Natural killer cell (primary cell): ENCODE measurements around the gene KCNK4. TPM values are rescaled to one million over a fixed set of nuclear protein-coding genes. Genes with fewer than 3 reads are reported as not detected.

Experiments used
- ATAC-seq, 3 donors: fragments of 150-1000 bp in 2 of 3; fragments of 200-7000 bp in 1 of 3; cut with Tn5 transposase; 1 replicate in 1 of 3; 2 replicates in 2 of 3; pipeline ENCODE4 v1.10.0; 2021; ENCODE audit warnings: mild to moderate bottlenecking in 2 of 3, moderate library complexity in 2 of 3
- DNase-seq, 2 donors: peaks; one replicate each; pipeline versions ENCODE4 v3.0.0 to v3.0.0-alpha.2; 2013 to 2021; ENCODE audit warnings: mixed read lengths in 1 of 2
- H3K27ac ChIP-seq: one replicate; pipeline ENCODE4 v1.5.1; 2013; ENCODE audit warnings: mild to moderate bottlenecking, low read length
- H3K27me3 ChIP-seq: one replicate; pipeline ENCODE4 v1.6.1; 2013; ENCODE audit warnings: low read length; ENCODE audit not compliant: control insufficient read depth, insufficient read depth
- H3K36me3 ChIP-seq: one replicate; pipeline ENCODE4 v1.6.1; 2013; ENCODE audit warnings: low read length; ENCODE audit not compliant: control insufficient read depth, insufficient read depth
- H3K4me1 ChIP-seq: one replicate; pipeline ENCODE4 v1.6.1; 2013; ENCODE audit warnings: low read length; ENCODE audit not compliant: control insufficient read depth, insufficient read depth
- H3K4me3 ChIP-seq: one replicate; pipeline ENCODE4 v1.5.1; 2013; ENCODE audit warnings: low read length
- H3K9me3 ChIP-seq: one replicate; pipeline ENCODE4 v1.6.1; 2013; ENCODE audit warnings: low read length; ENCODE audit not compliant: control insufficient read depth, insufficient read depth
- H3K27ac Mint-ChIP-seq, 2 donors: one replicate each; pipeline ENCODE4 v1.8.0; 2022; ENCODE audit warnings: mild to moderate bottlenecking in 2 of 2, mixed read lengths in 2 of 2, moderate library complexity in 1 of 2
- H3K27me3 Mint-ChIP-seq, 2 donors: one replicate each; pipeline ENCODE4 v1.8.0; 2022; ENCODE audit warnings: low read depth in 2 of 2, mixed read lengths in 2 of 2
- H3K36me3 Mint-ChIP-seq: one replicate; pipeline ENCODE4 v1.8.0; 2022; ENCODE audit warnings: mixed read lengths
- H3K4me1 Mint-ChIP-seq, 2 donors: one replicate each; pipeline ENCODE4 v1.8.0; 2022; ENCODE audit warnings: mixed read lengths in 2 of 2
- H3K4me3 Mint-ChIP-seq: one replicate; pipeline ENCODE4 v1.8.0; 2022; ENCODE audit warnings: mild to moderate bottlenecking, moderate library complexity, mixed read lengths
- H3K9me3 Mint-ChIP-seq, 2 donors: one replicate each; pipeline ENCODE4 v1.8.0; 2022; ENCODE audit warnings: mixed read lengths in 2 of 2
- CTCF ChIP-seq: fragments of 200-600 bp; IDR thresholded peaks from one replicate; pipeline ENCODE4 v1.8.0; 2022; ENCODE audit warnings: antibody characterized with exemption
- WGBS: methylation state at CpG from one replicate; pipeline ENCODE4 v1.1.7; 2013; ENCODE audit warnings: missing lambda C conversion rate; ENCODE audit not compliant: insufficient coverage; 5-methylcytosine and 5-hydroxymethylcytosine counted together
- intact Hi-C: fragments of 100-400 bp; cut with micrococcal nuclease; formaldehyde crosslinking; loops from one replicate; pipeline ENCODE4 v1.14.2; 2022
- total RNA-seq, 4 donors: library from RNA; stranded (reverse); fragments of 120-200 nt in 1 of 4; gene quantifications; one replicate each; pipeline versions ENCODE4 v1.2.3 to v1.2.4, GENCODE V29; 2013 to 2022

KCNK4 gene
- total RNA-seq, 3 donors from 2014 or later (not counting 1 experiment from before 2014, with no cell fraction given): 0.30 to 0.86 TPM; not detected in 1

DNA sequence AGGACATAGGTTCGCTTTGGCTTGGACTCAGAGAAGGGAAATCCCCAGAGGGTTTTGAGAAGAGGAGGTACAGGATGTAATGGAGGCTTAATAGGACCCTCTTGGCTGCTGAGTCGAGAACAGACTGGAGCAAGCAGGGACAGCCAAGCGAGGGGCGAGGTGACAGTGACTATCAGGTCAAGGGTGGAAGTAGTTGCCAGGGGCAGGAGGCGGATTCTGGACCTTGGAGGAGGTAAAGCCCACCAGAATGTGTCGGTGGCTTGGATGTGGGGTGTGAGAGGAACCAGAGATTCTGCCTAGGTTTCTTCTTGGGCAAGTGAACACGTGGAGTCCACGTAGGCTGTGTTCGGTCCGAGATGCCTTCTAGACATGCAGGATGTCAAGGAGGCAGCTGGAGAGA, 21.8 kb downstream of the KCNK4 start:
- Mint-ChIP-seq H3K27ac (peak overlapping the region; percentile 56 to 60), H3K27me3 (no peaks in the 10 kb centered on the region), H3K4me1 (peaks cover 26 to 27% of the 10 kb centered on the region in 2 donors), H3K9me3 (no peaks in the 10 kb centered on the region), H3K4me3 (peak overlapping the region; percentile 25), H3K36me3 (no peaks in the 10 kb centered on the region)
- no peak overlapping the region for H3K4me3 ChIP-seq
- DNase-seq (no peak), ATAC-seq (no peak)
- 96% methylated on average over 10 of the region's 10 CpGs for WGBS
- peaks cover 26% of the 10 kb centered on the region for H3K36me3 ChIP-seq
- H3K9me3 ChIP-seq: no peaks in the 10 kb centered on the region
- no peaks in the 10 kb centered on the region for H3K27me3 ChIP-seq
- H3K27ac ChIP-seq: no peak overlapping the region
- peaks cover 12% of the 10 kb centered on the region for H3K4me1 ChIP-seq
- intact Hi-C loops: no loop called here
- TF ChIP-seq CTCF: no peak

DNA sequence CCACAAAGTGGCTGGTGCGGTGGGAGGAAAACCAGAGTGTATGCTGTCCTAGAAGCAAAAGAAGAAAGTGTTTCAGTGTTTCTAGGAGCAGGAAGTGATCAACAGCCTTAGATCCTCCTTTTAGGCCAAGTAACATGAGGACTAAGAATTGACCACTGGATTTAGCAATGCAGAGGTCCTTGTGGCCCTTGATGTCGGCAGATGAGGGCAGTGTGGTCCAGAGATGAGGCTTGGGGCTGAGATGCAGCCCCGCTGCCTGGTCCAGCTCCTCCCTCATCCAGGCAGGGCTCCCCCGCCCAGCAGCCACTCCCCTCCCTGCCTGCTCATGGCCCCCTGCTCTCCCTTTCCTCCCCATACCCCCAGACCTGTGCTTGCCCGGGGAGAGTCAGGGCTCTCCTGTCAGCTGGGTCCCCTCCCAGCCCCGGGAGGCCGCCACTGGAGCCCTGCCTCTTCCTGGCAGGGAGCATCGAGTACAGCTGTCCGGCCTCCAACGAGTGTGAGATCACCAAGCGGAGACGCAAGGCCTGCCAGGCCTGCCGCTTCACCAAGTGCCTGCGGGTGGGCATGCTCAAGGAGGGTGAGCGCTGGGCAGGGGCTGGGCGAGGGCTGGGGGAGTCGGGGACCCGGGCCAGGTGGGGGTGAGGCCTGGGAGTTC, 22.5 kb downstream of the KCNK4 start:
- H3K27ac Mint-ChIP-seq: peak overlapping the region; percentile 56 to 60
- intact Hi-C loops: no loop called here
- WGBS: 93% methylated on average over 16 of the region's 18 CpGs
- ATAC-seq (no peak), DNase-seq (no peak)
- Histone ChIP-seq H3K27me3 (no peaks in the 10 kb centered on the region), H3K4me3 (no peak overlapping the region), H3K36me3 (peaks cover 26% of the 10 kb centered on the region), H3K27ac (no peak overlapping the region), H3K4me1 (peaks cover 18% of the 10 kb centered on the region), H3K9me3 (no peaks in the 10 kb centered on the region)
- H3K27me3 Mint-ChIP-seq: no peaks in the 10 kb centered on the region
- H3K36me3 Mint-ChIP-seq: no peaks in the 10 kb centered on the region
- H3K4me1 Mint-ChIP-seq: peaks cover 33% of the 10 kb centered on the region in 2 donors
- H3K4me3 Mint-ChIP-seq: no peak overlapping the region
- H3K9me3 Mint-ChIP-seq: no peaks in the 10 kb centered on the region
- TF ChIP-seq CTCF: no peak

DNA sequence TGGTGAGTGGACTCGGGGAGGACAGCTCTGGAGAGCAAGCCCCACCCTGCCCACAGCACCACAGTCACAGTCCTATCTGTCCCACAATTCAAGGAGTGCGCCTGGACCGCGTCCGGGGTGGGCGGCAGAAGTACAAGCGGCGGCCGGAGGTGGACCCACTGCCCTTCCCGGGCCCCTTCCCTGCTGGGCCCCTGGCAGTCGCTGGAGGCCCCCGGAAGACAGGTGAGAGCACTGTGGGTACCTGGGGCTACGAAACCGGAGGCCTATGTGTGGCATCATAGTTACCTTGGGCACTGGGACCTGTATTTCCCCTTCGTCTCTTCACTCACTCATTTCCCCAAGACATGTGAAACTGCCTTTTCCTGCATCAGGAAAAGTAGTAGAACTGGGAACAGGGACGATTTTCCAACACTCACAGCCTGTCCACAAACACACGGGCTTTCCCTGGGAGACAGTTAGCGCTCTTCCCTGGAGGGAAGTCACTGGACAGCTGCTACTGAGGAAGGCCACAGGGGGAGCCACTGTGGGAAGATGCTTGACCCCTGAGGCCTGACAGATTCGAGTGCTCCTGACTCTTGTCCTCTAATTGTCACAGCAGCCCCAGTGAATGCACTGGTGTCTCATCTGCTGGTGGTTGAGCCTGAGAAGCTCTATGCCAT, 23.2 kb downstream of the KCNK4 start:
- no peaks in the 10 kb centered on the region for H3K36me3 Mint-ChIP-seq
- Histone ChIP-seq H3K36me3 (peaks cover 26% of the 10 kb centered on the region), H3K9me3 (no peaks in the 10 kb centered on the region), H3K4me1 (peaks cover 25% of the 10 kb centered on the region), H3K4me3 (no peak overlapping the region), H3K27me3 (no peaks in the 10 kb centered on the region), H3K27ac (no peak overlapping the region)
- H3K27me3 Mint-ChIP-seq: no peaks in the 10 kb centered on the region
- ATAC-seq (no peak), DNase-seq (no peak)
- H3K4me3 Mint-ChIP-seq: no peak overlapping the region
- peaks cover 39 to 40% of the 10 kb centered on the region in 2 donors for H3K4me1 Mint-ChIP-seq
- 94% methylated on average over 19 of the region's 19 CpGs for WGBS
- H3K27ac Mint-ChIP-seq: no peak overlapping the region
- intact Hi-C loops: no loop called here
- TF ChIP-seq CTCF: no peak
- no peaks in the 10 kb centered on the region for H3K9me3 Mint-ChIP-seq
